Activated CD8-positive, alpha-beta memory T cell treated with anti-CD3 and anti-CD28 coated beads for 1 hour (primary cell): ENCODE results near the gene BCAR3.
"Not testable (repeated sequence)": the region's sequence is repeated elsewhere in the genome, so short reads cannot be mapped to it uniquely, and the experiment has no call there.

Source experiments
- DNase-seq, 2 donors: peaks; one replicate each; pipeline ENCODE4 v3.0.0-alpha.2; 2020; ENCODE audit warnings: low read depth in 1 of 2; ENCODE audit errors: extremely low read depth in 1 of 2

BCAR3 gene

DNA sequence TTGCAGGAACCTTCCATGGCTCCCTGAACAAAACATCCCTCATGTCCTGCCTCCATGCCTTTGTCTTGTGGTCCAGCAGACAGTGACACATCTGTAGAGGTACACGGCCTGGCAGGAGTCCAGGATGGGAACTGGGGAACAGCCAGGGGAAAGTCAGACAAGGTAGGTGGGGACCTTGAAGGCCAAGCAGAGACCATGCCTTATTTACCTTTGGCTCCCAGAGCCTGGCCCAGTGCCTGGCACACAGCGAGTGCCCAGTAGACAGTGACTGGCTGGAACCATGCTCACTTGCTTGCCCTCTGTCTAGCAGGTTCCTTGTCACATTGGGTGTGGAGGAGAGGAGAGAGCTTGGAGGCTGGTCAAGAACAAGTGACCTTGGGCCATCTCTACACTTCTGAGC, 81.0 kb downstream of the BCAR3 start:
- no peak for DNase-seq

DNA sequence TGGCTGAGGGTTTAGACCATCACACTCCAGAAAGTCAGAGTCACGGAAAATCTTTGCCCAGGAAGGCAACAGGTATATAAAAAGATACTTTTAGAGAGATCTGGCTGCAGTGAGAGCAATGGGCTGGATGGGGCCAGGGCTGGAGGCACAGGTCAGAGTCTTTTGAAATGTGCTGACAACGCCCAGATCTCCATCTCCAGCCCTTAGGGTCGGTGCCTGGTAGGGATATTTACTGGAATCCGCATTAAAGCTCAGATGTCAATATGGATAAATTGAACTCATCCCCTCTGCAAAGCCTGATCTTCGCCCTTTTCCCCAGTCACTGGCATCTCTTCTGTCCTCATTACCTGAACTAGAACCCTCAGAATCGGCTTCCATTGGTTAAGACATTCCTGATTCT, 82.2 kb downstream of the BCAR3 start:
- DNase-seq: no peak

DNA sequence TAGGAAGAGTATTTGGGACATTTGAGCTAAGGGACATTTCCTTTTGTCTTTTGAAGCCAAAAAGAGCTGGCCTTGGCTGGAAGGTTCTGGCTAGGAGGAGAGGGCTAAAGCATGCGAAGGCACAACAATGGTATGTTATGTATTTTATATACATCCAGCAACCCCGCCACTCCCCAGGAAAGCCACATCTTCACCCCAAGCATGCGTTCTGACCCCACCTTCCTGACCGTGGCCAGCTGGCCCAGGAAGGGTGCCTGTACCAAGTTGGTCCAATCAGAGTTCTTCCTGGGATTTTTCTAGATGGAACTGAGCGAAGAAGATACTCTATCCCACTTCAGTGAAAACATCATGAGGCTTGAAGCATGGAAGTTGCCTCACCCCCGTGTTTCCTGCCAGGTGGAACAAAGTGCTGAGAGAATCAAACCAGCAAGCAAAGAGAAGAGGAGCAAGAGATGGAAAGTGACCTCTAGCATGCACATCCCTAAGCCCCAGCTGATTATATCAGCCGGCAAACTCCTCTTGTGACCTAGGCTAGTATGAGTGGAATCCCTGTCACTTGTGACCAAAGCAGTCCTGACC, 82.7 kb downstream of the BCAR3 start:
- no peak for DNase-seq

- no peak for DNase-seq
These were observed 83.2 kb downstream of the BCAR3 start for GRCh38 chr1:93598396-93598795.

- DNase-seq: no peak
These were observed 83.9 kb downstream of the BCAR3 start for GRCh38 chr1:93597709-93598108.

- DNase-seq: no peak
These were observed 85.1 kb downstream of the BCAR3 start for GRCh38 chr1:93596329-93597089.

GRCh38 chr1:93595743-93596142, 85.9 kb downstream of the BCAR3 start:
- no peak for DNase-seq

- no peak for DNase-seq
These were observed 86.4 kb downstream of the BCAR3 start for GRCh38 chr1:93595266-93595665.

- DNase-seq: no peak
These were observed 87.1 kb downstream of the BCAR3 start for GRCh38 chr1:93594603-93594880.

DNA sequence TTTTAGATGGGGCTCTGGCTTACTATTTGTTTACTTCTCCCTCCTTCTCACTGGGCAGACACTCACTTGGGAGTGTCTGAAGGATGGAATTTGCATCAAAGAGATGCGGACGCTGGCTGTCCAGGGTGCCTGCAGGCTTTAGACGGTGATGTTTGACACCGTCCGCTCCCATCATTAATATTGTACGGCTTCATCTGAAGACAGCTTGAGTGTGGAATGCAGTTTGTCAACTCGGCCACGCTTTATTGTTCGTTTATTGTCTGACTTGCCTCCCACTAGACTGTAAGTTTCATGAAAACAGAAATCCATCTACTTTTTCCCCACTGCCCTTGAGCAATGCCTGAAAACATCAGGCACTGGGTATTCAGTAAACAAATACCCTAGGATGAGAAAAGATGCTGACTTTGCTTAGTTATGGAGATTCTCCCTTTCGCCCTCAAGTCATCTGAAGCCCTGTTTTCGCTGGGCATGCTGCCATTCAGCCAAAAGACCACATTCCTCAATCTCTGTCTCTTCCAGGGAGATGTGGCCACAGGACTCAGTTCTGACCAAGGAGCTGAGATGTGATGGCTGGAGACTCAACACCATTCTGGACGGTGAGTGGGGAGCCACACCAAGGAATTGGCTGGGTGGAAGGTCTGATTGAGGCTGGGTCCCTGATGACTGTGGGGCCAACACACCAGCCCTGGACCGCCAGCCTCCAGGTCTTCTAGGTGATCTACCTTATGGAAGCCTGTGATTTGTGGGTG, 87.6 kb downstream of the BCAR3 start:
- no peak for DNase-seq

GRCh38 chr1:93592551-93592949, 89.1 kb downstream of the BCAR3 start:
- DNase-seq: no peak

- no peak for DNase-seq
These were observed 89.7 kb downstream of the BCAR3 start for GRCh38 chr1:93591676-93592550.

DNA sequence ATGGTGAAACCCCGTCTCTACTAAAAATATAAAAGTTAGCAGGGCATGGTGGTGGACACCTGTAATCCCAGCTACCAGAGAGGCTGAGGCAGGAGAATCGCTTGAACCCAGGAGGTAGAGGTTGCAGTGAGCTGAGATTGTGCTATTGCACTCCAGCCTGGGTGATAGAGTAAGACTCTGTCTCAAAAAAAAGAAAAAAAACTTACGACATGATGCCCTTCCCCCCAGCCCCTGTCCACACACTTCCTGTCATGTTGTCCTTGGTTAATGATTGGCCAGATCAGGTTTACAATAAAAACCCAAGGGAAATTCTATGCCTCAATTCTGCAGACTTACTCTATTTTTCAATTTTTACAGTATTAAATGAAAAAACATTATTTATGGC, 90.4 kb downstream of the BCAR3 start:
- DNase-seq: not testable (repeated sequence)

DNA sequence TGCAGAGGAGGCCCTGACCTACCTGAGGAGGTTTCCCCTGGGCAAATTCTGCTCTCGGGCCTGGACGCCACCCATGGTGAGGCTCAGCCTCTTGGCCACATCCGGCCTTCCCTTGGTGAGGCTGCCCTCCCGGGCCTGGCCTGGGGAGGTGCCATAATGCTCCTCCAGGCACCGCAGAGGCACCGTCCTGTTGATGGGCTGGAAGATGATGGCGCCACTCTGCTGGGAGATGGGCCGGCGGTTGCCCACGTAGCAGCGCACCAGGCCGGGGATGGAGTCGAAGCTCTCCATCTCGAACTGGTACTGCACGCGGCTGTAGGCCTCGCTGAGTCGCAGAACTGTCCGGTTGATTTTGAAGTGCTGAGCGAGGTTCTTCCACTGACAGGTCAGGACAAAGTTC, 92.7 kb downstream of the BCAR3 start:
- DNase-seq: no peak

- no peak for DNase-seq
These were observed 93.4 kb downstream of the BCAR3 start for GRCh38 chr1:93588206-93588605.

DNA sequence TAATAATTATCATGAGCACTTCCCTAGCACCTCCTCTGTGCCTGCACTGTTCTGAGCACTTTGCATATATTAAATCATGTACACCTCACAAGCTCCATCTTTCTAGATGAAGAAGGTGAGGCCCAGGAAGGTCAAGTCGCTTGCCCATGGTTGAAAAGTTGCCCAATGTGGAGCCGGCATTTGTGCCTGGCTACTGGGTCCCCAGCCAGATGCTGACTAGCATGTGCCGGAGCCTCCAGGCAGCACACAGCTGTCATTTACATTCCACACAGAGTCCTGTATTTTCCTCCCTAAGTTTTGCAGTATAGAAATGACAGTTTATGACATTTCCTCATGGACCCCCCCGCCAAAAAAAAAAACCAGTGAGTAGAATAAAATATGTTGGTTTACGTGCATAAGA, 94.3 kb downstream of the BCAR3 start:
- DNase-seq: no peak

GRCh38 chr1:93585059-93585966, 96.3 kb downstream of the BCAR3 start:
- DNase-seq: no peak

DNA sequence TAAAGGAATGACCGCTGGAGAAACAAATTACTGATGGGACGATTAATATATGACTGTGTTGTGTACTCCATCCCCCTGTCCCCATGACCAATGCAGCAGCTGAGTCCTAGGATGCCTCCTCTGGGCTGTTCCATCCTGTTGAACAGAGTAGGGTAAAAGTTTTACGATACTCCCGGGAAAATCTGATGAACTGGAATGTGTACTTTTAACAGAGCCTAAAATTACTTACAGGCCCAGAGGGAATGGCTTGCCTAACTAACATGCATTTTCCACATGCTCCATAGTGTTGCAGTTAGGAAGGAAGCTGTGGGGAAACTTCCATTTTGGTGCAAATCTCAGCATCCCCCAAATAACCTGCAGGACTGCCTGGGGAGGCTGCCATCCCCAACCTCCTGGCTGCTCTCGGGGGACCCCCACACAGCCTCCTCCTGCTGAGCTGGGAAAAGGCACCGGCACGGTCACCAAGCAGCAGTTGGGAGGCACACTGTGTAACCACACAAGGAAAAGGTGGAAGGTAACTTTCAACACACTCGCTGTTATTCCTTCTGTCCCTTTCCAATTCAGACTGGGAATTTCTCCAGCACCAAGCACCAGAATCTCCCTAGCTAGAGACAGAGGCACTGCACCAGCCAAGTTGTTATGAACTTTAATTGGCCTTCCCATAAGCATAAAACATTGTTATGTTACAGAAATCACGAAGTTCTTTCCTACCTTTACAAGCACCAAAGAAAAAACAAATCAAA, 97.2 kb downstream of the BCAR3 start:
- DNase-seq: no peak

DNA sequence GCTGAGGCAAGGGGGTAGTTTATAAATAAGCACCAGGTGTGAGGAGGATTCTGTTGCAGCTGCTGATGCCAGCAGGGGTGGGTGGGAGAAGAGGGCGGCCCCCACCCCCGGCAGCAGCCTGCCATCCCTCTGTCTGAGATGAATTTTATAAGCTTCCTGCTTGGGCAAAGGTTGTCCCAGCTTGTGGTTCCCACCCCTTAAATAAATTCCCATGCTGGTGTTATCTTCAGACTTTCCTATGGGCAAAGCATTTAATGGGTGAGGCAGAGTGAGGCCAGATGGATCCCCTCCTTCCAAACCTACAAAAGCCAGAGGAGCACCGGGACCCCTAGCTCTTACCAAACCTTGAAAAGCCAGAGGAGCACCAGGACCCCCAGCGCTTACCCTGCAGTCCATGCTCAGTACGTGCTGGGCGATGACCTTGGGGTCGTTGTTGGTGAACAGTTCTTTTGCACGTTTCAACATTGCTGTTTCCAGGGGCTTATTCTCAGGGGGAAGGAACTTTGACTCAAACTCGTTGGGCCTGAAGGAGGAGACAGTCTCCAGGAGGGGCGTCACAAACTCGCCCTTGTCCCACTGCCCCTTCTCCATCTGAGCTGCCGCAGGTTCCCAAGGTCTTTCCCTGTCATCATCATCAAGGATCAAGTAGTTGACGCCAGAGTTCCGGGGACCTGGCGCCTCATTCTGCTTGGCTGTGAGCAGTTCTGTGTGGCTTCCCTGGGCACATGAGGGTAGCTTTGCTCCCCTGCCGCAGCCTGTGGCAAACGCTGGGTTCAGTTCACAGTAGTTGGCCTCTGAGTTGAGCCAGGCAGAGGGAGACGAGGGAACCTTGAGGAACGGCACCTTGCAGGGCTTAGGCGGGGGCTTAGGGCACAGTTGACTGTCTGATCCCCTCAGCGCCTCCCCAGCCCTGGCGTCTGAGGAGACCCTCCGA, 99.5 kb downstream of the BCAR3 start:
- DNase-seq: no peak
